SK-N-MC (cell line): ENCODE measurements around the gene MB21D2.

Experiments used
- EZH2 ChIP-seq: fragments of 200-600 bp; sonication (generic); IDR thresholded peaks from one replicate; pipeline ENCODE4 v1.6.1; 2017; ENCODE audit warnings: antibody characterized with exemption
- FOXP2 ChIP-seq: optimal IDR thresholded peaks from 2 replicates; pipeline ENCODE3; 2011; ENCODE audit warnings: mild to moderate bottlenecking, moderate library complexity; ENCODE audit not compliant: insufficient read depth; ENCODE audit errors: extremely low read length, control extremely low read depth
- POLR2AphosphoS5 ChIP-seq: IDR thresholded peaks from 2 replicates; pipeline ENCODE4 v1.6.1; 2012; ENCODE audit warnings: mild to moderate bottlenecking, low read depth, low read length, borderline replicate concordance

- TF ChIP-seq EZH2: no peak
- no peak for TF ChIP-seq POLR2AphosphoS5
- TF ChIP-seq FOXP2: no peak
Measured at GRCh38 chr3:192929146-192929545, 11.5 kb upstream of the MB21D2 start.
